Activated CD4-positive, alpha-beta T cell treated with anti-CD3 and anti-CD28 coated beads, Interleukin-2, amount 50 U/mL, for 48 hours (primary cell): Measurements from ENCODE around the gene PPP1R37.

Source experiments
- DNase-seq, 2 experiments: peaks; one replicate each; pipeline ENCODE4 v3.0.0-alpha.2; 2020

PPP1R37 gene

GRCh38 chr19:45140533-45140932, 47.6 kb downstream of the PPP1R37 start:
- no peak for DNase-seq

GRCh38 chr19:45141203-45141900, 48.4 kb downstream of the PPP1R37 start:
- DNase-seq: no peak

GRCh38 chr19:45142016-45142725, 49.2 kb downstream of the PPP1R37 start:
- DNase-seq: no peak

- DNase-seq: no peak
These were observed 49.7 kb downstream of the PPP1R37 start for GRCh38 chr19:45142726-45143110.

- DNase-seq: no peak
These were observed 51.7 kb downstream of the PPP1R37 start for GRCh38 chr19:45144431-45145269.

- no peak for DNase-seq
These were observed 52.6 kb downstream of the PPP1R37 start for GRCh38 chr19:45145270-45146189.

GRCh38 chr19:45146251-45146650, 53.3 kb downstream of the PPP1R37 start:
- DNase-seq: no peak

GRCh38 chr19:45146741-45147205, 53.8 kb downstream of the PPP1R37 start:
- DNase-seq: no peak

GRCh38 chr19:45147835-45148676, 55.1 kb downstream of the PPP1R37 start:
- DNase-seq: no peak

- DNase-seq: no peak
These were observed 56.1 kb downstream of the PPP1R37 start for GRCh38 chr19:45149129-45149528.

- no peak for DNase-seq
These were observed 57.2 kb downstream of the PPP1R37 start for GRCh38 chr19:45150180-45150579.

GRCh38 chr19:45150751-45151281, 57.8 kb downstream of the PPP1R37 start:
- DNase-seq: no peak

GRCh38 chr19:45151320-45151719, 58.3 kb downstream of the PPP1R37 start:
- no peak for DNase-seq

- DNase-seq: no peak
These were observed 59.0 kb downstream of the PPP1R37 start for GRCh38 chr19:45151821-45152503.

- peak; percentile 35 to 46 for DNase-seq
These were observed 59.7 kb downstream of the PPP1R37 start for GRCh38 chr19:45152504-45153338.

- DNase-seq: peak; percentile 39 to 45
These were observed 60.5 kb downstream of the PPP1R37 start for GRCh38 chr19:45153339-45154063.

- DNase-seq: peak in 1 of 2 experiments; percentile 37
These were observed 61.3 kb downstream of the PPP1R37 start for GRCh38 chr19:45154064-45154827.
